Suppressor macrophage treated with lipopolysaccharide for 1 hour (primary cell): ENCODE measurements around the gene ARL8A.
A peak's percentile ranks its signal among the peaks of the same experiment; 100 is the strongest.
"Not testable (repeated sequence)": the region's sequence is repeated elsewhere in the genome, so short reads cannot be mapped to it uniquely, and the experiment has no call there.

Experiments used
- DNase-seq, 3 donors: peaks; one replicate each; pipeline ENCODE4 v3.0.0-alpha.2; 2020 to 2022

ARL8A gene

GRCh38 chr1:202158810-202159533 lies 14.4 kb upstream of the ARL8A start:
- no peak for DNase-seq

DNA sequence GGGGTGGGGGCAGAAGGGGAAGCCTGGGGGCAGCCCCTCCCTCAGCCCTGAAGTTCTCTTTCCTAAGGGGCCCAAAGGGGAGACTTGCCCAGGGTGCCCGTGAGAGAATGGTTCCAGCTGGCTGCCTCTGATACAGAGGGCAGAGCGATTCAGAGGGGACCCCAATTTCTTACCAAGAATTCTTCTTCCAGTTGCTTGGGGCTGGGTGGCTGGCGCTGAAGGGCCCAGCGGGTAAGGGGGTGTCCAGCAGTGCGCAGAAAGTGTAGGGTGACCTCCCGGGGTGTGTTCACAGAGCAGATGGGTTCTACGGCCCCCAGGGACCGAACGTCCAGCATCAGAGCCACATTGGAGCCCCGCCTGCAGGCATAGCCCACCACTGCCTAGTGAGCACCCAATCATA lies 13.4 kb upstream of the ARL8A start:
- DNase-seq = no peak

DNA sequence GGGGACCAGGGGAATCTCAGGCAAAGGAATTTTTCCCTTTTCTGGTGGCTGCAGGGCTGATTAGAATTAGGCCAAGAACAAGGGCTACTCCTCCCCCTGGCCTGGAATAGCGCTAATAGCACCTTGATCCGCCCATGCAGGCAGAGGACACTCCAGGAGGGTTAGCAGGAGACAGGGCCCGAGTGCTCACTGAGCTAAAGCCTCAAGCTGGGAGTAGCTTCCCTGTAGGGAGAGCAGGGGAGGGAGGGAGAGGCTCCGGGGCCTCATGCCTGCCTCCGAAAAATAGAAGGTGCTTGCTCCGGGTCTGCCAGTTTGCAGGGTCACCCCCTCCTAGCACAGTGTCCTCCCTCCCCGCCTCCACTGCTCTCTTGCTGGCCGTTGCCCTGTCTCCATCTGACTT lies 12.1 kb upstream of the ARL8A start:
- no peak for DNase-seq

DNA sequence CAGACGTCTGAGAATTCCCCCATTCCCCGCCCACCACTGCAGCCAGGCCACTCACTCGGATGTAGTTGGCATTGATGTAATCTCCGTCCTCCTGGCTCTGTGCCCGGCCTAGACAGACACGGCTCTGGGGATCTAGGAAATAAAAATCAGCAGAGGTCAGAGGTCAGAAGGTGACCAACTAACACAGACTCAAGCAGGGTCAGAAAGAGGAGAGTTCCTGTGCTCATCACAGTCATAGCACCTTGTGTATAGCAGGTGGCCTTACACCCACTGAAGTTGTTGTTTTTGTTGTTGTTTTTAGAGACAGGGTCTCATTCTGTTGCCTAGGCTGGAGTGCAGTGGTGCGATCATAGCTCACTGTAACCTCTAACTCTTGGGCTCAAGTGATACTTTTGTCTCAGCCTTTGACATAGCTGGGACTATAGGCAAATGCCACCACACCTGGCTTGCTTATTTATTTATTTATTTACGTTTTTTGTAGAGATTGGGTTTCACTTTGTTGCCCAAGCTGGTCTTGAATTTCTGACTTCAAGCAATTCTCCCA lies 11.0 kb upstream of the ARL8A start:
- DNase-seq = peak; percentile 95 to 96 (median 96)

- peak; percentile 32 to 60 (median 53) for DNase-seq
Measured at GRCh38 chr1:202154766-202155477, 10.4 kb upstream of the ARL8A start.

GRCh38 chr1:202154148-202154765 lies 9.7 kb upstream of the ARL8A start:
- DNase-seq = no peak

DNA sequence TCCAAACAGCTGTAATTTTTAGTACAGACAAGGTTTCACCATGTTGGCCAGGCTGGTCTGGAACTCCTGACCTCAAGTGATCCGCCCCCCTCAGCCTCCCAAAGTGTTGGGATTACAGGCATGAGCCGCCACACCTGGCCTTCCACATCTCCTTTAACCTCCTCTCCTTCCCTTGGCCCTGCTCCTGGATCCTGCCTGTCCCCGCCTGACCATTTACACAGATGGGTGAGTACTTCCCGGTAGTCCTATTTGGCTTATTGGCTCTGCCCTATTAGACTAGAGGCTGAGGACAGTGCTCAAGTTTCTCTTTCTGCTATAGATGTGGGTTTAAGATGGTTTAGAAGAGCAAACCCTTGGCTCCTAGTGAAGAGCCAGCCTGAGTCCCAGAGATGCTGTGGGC lies 8.7 kb upstream of the ARL8A start:
- DNase-seq = no peak

DNA sequence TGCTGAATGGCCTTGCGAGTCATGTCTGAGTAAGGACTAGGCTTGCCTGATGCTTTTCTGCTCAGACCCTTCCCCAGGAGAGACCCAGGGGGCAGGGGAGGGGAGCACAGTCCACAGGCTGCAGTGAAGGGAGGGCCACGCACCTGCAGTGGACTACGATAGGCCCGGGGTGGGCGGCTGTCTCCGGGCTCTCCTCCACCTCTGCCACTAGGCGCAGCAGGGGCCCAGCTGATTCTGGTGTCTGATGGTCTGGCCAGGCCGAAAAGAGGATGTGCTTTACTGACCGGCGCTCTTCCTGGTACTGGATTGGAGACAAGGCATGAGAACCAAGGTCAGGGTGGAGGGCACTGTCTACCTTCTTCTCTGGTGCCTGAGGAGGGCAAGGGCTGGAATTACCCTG lies 7.9 kb upstream of the ARL8A start:
- DNase-seq = no peak

DNA sequence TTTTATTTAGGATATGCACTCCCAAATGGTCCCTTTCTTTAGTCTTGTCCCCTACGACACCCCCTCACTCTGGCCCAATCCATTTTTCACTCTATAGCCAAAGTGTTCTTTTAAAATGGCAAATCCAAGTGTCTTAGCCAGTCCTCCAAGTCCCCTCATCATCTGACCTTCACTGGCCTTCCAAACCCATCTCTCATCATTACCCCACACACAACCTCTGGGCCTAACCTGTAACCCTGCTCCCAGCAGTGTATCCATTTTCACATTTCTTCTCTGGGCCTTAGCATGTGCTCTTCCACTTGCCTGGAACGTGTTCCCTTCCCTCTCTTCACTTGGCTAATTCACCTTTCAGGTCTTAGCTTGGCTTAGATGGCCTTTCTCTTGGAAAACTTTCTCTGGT lies 6.5 kb upstream of the ARL8A start:
- no peak for DNase-seq

DNA sequence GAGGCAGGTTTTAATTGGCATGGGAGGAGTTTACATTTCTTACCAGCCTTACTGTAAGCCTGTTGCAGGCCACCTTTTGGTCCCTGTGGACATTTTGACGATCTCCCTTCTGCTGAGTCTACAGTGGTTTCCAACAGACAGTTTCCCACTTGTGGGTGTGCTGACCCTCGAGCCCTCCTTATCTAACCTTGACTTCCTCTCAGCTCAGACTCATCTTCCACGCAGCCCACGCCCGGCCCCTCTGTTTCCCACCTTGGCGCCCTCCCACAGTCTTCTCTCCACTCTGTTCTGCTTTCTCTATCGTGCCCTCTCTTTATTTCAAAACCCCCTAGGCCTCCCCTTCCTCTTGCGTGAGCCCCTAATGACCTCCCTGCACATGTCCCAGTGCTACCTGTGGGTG lies 6.1 kb upstream of the ARL8A start:
- DNase-seq = no peak

DNA sequence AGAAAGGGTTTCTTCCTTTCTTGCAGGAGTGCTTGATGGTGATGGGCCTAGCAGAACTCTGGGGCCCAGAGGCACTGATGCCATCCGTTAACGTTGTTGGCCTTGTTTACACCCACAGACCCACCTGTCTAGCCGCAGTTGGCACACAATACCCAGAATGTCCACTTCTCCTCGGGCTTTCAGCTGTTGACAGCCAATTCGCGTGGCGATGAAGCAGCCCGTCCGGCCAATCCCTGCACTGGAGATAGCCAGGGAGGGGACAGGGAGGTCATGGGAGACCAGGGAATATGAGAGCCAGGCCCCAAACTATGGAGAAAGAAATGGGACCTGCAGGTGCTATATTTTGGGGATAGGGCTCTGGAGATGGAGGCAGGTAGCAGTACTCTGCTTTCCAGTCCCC lies 5.7 kb upstream of the ARL8A start:
- DNase-seq = no peak

DNA sequence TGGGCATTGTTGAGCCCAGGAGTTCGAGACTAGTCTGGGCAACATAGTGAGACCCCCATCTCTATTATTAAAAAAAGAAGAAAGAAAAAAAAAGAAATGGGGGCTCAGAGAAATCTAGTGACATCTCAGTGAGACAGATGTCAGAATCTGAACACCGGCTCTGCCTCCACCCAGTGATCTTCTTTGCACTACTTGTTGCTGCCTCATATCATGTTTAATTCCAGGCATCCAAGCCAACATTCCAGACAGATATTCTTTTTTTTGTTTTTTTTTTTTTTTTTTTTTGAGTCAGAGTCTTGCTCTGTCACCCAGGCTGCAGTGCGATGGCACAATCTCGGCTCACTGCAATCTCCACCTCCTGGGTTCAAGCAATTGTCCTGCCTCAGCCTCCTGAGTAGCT lies 5.0 kb upstream of the ARL8A start:
- DNase-seq = no peak

DNA sequence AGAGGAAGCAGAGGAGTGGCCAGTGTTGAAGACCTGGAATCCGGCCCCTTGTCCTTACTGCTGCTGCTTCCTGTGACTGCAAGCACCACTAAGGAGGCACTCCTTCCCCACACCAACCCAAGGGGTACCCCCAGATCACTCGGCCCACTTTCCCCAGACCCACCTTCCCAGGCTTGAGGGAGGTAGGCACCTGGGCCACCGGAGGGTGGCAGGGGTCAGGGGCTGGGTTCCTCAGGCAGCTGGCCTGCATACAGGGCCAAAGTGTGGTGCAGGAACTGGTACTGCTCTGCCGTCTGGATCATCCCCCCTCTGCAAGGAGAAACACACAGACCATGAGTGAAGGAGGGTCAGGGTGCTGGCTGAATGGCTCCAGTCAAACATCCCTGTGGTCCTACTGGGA lies 3.9 kb upstream of the ARL8A start:
- no peak for DNase-seq

DNA sequence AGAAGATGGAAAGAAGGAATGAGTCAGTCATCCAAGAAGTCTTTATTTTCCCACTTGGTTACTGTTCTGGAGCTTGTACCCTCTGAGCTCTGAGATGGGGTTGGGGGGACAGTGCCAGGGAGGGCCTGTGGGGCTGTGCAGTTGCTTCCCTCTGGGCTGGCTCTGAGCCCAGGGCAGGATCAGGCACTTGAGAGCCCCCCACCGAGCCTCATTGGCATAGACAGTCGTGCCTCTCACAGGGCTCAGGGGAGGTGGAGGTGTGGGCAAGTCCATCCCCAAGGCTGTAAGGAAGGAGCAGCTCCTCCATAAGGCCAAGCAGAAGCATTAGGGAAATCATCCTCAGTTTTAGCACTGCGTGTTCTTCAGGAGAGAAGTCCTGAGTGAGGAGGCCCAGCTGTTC lies 2.5 kb upstream of the ARL8A start:
- no peak for DNase-seq

DNA sequence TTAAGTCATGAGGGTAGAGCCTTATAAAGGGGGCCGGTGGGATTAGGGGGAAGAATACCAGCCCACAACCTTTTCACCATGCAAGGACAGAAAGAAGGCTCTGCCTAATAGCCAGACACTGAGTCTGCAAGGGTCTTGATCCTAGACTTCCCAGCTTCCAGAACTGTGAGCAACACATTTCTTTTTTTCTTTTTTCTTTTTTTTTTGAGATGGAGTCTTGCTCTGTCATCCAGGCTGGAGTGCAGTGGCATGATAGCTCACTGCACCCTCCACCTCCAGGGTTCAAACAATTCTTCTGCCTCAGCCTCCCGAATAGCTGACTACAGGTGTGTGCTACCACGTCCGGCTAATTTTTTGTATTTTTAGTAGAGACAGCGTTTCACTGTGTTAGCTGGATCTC lies 1.7 kb upstream of the ARL8A start:
- no peak for DNase-seq

- DNase-seq = not testable (repeated sequence)
Measured at GRCh38 chr1:202145744-202146140, 1.2 kb upstream of the ARL8A start.

GRCh38 chr1:202145068-202145743 lies 669 bp upstream of the ARL8A start:
- DNase-seq = peak in 1 of 3 donors; percentile 18

- peak in 2 of 3 donors; percentile 43 to 72 for DNase-seq
Measured at GRCh38 chr1:202143768-202144401, 652 bp downstream of the ARL8A start.

DNA sequence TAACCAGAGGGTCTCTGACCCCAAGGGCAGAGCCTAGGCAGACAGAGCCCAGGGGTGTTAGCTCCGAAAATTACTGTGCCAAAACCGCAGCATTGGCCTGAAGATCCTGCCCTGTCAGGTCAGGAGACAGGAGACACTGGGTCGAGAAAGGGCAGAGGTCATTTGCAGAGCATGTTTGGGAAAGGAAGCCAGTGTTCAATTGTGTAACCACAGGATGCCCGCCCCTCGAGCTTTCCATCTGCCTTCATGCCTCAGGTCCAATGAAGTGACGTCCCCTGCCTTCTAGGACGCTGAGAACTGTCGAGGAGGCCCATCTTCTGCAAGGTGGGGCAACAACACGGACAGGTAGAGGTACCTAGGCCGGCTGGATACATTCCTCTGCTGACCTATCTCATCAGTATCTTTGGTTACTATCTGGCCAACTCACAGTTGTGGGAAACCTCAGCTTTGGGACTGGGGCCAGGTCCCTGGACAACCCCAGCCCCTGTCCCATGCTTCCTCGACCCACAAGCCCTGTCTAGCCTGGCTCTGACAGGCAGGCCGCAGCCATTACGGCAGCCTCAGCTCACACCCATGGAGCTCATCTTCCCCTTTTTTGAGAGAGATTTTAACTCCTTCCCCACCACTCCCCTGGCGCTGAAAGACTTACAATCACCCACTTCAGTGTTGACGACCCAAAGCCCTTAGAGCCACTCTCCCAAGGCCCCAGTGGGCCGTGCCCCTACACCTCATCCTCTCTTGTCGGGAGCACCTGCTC lies 1.3 kb downstream of the ARL8A start:
- DNase-seq = peak; percentile 74 to 80 (median 79)

GRCh38 chr1:202141468-202141867 lies 3.1 kb downstream of the ARL8A start:
- not testable (repeated sequence) for DNase-seq

- DNase-seq = no peak
Measured at GRCh38 chr1:202140833-202141232, 3.7 kb downstream of the ARL8A start.

- DNase-seq = peak; percentile 64 to 75 (median 74)
Measured at GRCh38 chr1:202135221-202135721, 9.3 kb downstream of the ARL8A start.
